Fibroblast of mammary gland (primary cell): ENCODE data around the gene OAS3.
"Not testable (repeated sequence)": the region's sequence is repeated elsewhere in the genome, so short reads cannot be mapped to it uniquely, and the experiment has no call there.

Source experiments
- DNase-seq: peaks from one replicate; pipeline ENCODE4 v3.0.0-alpha.2; 2010; ENCODE audit warnings: low read depth
- H3K4me3 ChIP-seq: 2 replicates; pipeline ENCODE4 v1.5.1; 2011; ENCODE audit warnings: low read depth, mild to moderate bottlenecking, low read length, moderate library complexity; ENCODE audit not compliant: control insufficient read depth
- CTCF ChIP-seq: conservative IDR thresholded peaks from 2 replicates; pipeline ENCODE4 v1.5.1; 2011; ENCODE audit warnings: low read depth, low read length, inconsistent platforms; ENCODE audit not compliant: control insufficient read depth, insufficient read depth

Gene OAS3

GRCh38 chr12:112950701-112951100 is 12.4 kb downstream of the OAS3 start:
- TF ChIP-seq CTCF: no peak
- no peak for DNase-seq
- H3K4me3 ChIP-seq: no peak overlapping the region

- H3K4me3 ChIP-seq, DNase-seq: not testable (repeated sequence)
Measured at GRCh38 chr12:112957125-112957524, 18.9 kb downstream of the OAS3 start.

DNA sequence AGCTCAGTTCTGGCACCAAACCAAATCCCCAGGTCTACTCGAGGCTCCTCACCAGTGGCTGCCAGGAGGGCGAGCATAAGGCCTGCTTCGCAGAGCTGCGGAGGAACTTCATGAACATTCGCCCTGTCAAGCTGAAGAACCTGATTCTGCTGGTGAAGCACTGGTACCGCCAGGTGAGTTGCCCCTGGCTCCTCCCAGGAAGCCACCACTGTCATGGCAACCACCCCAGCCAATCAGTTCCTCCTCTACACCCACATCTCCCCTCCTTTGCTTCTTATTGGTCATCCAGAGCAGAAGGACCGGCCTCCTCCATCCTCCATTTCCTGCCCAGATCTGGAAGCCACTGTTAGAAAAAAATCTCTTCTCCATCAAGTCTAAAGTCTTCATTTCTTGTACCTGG is 22.8 kb downstream of the OAS3 start:
- H3K4me3 ChIP-seq: no peak overlapping the region
- DNase-seq: no peak

GRCh38 chr12:112961536-112961935 is 23.3 kb downstream of the OAS3 start:
- no peak for DNase-seq
- TF ChIP-seq CTCF: no peak
- H3K4me3 ChIP-seq: no peak overlapping the region

More for the DNA sequence above, 22.8 kb downstream of the OAS3 start:
- TF ChIP-seq CTCF: no peak

DNA sequence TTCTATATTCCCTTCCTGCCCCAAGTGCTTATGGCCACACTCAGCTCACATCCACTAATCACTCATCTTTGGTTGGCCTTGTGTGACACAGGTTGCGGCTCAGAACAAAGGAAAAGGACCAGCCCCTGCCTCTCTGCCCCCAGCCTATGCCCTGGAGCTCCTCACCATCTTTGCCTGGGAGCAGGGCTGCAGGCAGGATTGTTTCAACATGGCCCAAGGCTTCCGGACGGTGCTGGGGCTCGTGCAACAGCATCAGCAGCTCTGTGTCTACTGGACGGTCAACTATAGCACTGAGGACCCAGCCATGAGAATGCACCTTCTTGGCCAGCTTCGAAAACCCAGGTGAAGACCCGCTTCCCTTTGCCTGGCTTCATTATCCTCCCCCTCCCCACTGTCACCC is 24.3 kb downstream of the OAS3 start:
- DNase-seq: no peak
- no peak for TF ChIP-seq CTCF
- H3K4me3 ChIP-seq: no peak overlapping the region

- no peak for TF ChIP-seq CTCF
- H3K4me3 ChIP-seq: no peak overlapping the region
- DNase-seq: no peak
Measured at GRCh38 chr12:112963227-112963861, 25.1 kb downstream of the OAS3 start.

DNA sequence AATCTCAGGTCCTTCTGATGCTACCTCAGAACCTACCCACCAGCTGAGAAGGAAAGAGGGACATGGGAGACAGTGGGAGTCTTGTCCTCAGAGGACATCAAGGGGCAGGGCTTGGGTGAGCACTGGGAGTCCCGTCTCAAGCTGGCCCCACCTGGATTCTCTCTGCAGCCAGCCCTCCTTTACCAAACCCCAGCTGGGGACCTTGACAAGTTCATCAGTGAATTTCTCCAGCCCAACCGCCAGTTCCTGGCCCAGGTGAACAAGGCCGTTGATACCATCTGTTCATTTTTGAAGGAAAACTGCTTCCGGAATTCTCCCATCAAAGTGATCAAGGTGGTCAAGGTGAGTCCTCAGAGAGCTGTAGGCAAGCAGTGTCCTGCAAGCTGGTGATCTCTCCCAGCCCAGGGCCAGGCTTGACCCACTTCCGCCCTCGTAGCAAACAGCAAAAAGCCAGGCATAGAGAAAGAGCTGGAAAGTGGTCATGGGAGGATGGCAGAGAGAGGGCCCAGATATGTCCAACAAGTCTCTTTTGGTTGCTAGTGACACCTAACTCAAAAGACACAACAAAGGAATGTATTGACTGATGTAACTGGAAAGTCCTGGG is 25.9 kb downstream of the OAS3 start:
- no peak for TF ChIP-seq CTCF

More for the DNA sequence above, 25.9 kb downstream of the OAS3 start:
- no peak overlapping the region for H3K4me3 ChIP-seq
- DNase-seq: no peak
